HepG2 (cell line): ENCODE data around the gene GSS. TPM values are rescaled to one million over a fixed set of nuclear protein-coding genes. Genes with fewer than 3 reads are reported as not detected.

Source experiments
- CBFB ChIP-seq: sonication (generic); formaldehyde crosslinking; IDR thresholded peaks from 2 replicates; pipeline ENCODE4 v1.4.0; 2020; ENCODE audit warnings: missing genetic modification reagents
- DNMT3B ChIP-seq: conservative IDR thresholded peaks from 2 replicates; pipeline ENCODE4 v1.6.1; 2016; ENCODE audit warnings: missing biosample characterization, control low read depth
- FOXA1 ChIP-seq, 2 experiments: fragments of 450-650 bp in 1 of 2; sonication (generic) in 1 of 2; formaldehyde crosslinking in 1 of 2; IDR thresholded peaks; 2 replicates each; pipeline versions ENCODE4 v1.4.0 to v1.6.1; 2016 to 2020; ENCODE audit warnings: missing genetic modification reagents in 1 of 2
- GPN1 ChIP-seq: sonication (generic); formaldehyde crosslinking; IDR thresholded peaks from 2 replicates; pipeline ENCODE4 v1.5.1; 2020; ENCODE audit warnings: missing genetic modification reagents, borderline replicate concordance
- HOXA9 ChIP-seq: sonication (generic); formaldehyde crosslinking; IDR thresholded peaks from 2 replicates; pipeline ENCODE4 v1.8.1; 2022; ENCODE audit warnings: missing genetic modification reagents, mild to moderate bottlenecking, moderate library complexity, borderline replicate concordance
- PAWR ChIP-seq: sonication (generic); formaldehyde crosslinking; IDR thresholded peaks from 2 replicates; pipeline ENCODE4 v1.4.0; 2020; ENCODE audit warnings: missing genetic modification reagents, mild to moderate bottlenecking, borderline replicate concordance
- PAX8 ChIP-seq: sonication (generic); formaldehyde crosslinking; IDR thresholded peaks from 2 replicates; pipeline ENCODE4 v1.8.0; 2022; ENCODE audit warnings: mild to moderate bottlenecking, missing genetic modification reagents, borderline replicate concordance
- SSRP1 ChIP-seq: IDR thresholded peaks from 2 replicates; pipeline ENCODE4 v1.6.1; 2016; ENCODE audit warnings: control low read depth
- ZBTB42 ChIP-seq: sonication (generic); formaldehyde crosslinking; IDR thresholded peaks from 2 replicates; pipeline ENCODE4 v1.5.0; 2020; ENCODE audit warnings: mild to moderate bottlenecking, missing genetic modification reagents
- ZBTB7B ChIP-seq: sonication (generic); formaldehyde crosslinking; IDR thresholded peaks from 2 replicates; pipeline ENCODE4 v1.4.0; 2020; ENCODE audit warnings: missing genetic modification reagents
- ZFP36L1 ChIP-seq: sonication (generic); formaldehyde crosslinking; IDR thresholded peaks from 2 replicates; pipeline ENCODE4 v1.8.0; 2022; ENCODE audit warnings: mild to moderate bottlenecking, missing genetic modification reagents, moderate library complexity
- ZNF138 ChIP-seq: sonication (generic); formaldehyde crosslinking; IDR thresholded peaks from 2 replicates; pipeline ENCODE4 v1.5.0; 2020; ENCODE audit warnings: mild to moderate bottlenecking, low read depth, missing genetic modification reagents
- ZNF24 ChIP-seq: fragments of 450-650 bp; IDR thresholded peaks from 2 replicates; pipeline ENCODE4 v1.6.1; 2017; ENCODE audit warnings: antibody characterized with exemption, mild to moderate bottlenecking
- ZNF317 ChIP-seq: sonication (generic); formaldehyde crosslinking; IDR thresholded peaks from 2 replicates; pipeline ENCODE4 v1.5.0; 2020; ENCODE audit warnings: mild to moderate bottlenecking, missing genetic modification reagents
- ZNF337 ChIP-seq: sonication (generic); formaldehyde crosslinking; IDR thresholded peaks from 2 replicates; pipeline ENCODE4 v1.5.1; 2020; ENCODE audit warnings: missing genetic modification reagents, low read depth, mild to moderate bottlenecking, borderline replicate concordance
- ZNF432 ChIP-seq: sonication (generic); formaldehyde crosslinking; IDR thresholded peaks from 2 replicates; pipeline ENCODE4 v1.5.0; 2020; ENCODE audit warnings: missing genetic modification reagents, mild to moderate bottlenecking, borderline replicate concordance
- ZNF724P ChIP-seq: sonication (generic); formaldehyde crosslinking; IDR thresholded peaks from 2 replicates; pipeline ENCODE4 v1.8.0; 2022; ENCODE audit warnings: missing genetic modification reagents, borderline replicate concordance
- ZSCAN22 ChIP-seq: sonication (generic); formaldehyde crosslinking; IDR thresholded peaks from 2 replicates; pipeline ENCODE4 v1.4.0; 2020; ENCODE audit warnings: mild to moderate bottlenecking, missing genetic modification reagents
- polyA plus RNA-seq, 8 experiments: library from polyadenylated mRNA; depleted of rRNA in 3 of 8; stranded (reverse) in 7 of 8; unstranded in 1 of 8; fragments of >200 nt; fragmentation: Illumina TruSeq in 4 of 8; extraction: Trizol in 4 of 8; gene quantifications; 2 replicates each; pipeline versions ENCODE4 v1.2.1 to v1.2.3, GENCODE V29; 2011 to 2016; ENCODE audit warnings: low read depth in 4 of 8, missing spikeins in 1 of 8, mixed read lengths in 1 of 8; ENCODE audit not compliant: insufficient read depth in 1 of 8
- total RNA-seq, 5 experiments: library from RNA; depleted of rRNA; stranded (reverse); fragments of >200 nt; fragmentation: Illumina TruSeq; extraction: Trizol; gene quantifications; 2 replicates each; pipeline ENCODE4 v1.2.3, GENCODE V29; 2016; ENCODE audit warnings: low read depth in 1 of 5
- TF ChIP-seq, protein P1 (sequence below): IDR thresholded peaks from 2 replicates; pipeline ENCODE4 v1.4.0; 2020; ENCODE audit warnings: mild to moderate bottlenecking, missing genetic modification reagents
- TF ChIP-seq, protein P2 (sequence below): sonication (generic); formaldehyde crosslinking; conservative IDR thresholded peaks from 2 replicates; pipeline ENCODE4 v1.4.0; 2020; ENCODE audit warnings: mild to moderate bottlenecking, missing genetic modification reagents, moderate library complexity
- TF ChIP-seq, protein P3 (sequence below): IDR thresholded peaks from 2 replicates; pipeline ENCODE4 v1.6.1; 2016; ENCODE audit warnings: mild to moderate bottlenecking

GSS gene
- total and polyA plus RNA-seq, 2 of the 13 experiments (the other 11 are each of a cell fraction or from before 2014, with no cell fraction given), result 80.1 to 102 TPM

DNA sequence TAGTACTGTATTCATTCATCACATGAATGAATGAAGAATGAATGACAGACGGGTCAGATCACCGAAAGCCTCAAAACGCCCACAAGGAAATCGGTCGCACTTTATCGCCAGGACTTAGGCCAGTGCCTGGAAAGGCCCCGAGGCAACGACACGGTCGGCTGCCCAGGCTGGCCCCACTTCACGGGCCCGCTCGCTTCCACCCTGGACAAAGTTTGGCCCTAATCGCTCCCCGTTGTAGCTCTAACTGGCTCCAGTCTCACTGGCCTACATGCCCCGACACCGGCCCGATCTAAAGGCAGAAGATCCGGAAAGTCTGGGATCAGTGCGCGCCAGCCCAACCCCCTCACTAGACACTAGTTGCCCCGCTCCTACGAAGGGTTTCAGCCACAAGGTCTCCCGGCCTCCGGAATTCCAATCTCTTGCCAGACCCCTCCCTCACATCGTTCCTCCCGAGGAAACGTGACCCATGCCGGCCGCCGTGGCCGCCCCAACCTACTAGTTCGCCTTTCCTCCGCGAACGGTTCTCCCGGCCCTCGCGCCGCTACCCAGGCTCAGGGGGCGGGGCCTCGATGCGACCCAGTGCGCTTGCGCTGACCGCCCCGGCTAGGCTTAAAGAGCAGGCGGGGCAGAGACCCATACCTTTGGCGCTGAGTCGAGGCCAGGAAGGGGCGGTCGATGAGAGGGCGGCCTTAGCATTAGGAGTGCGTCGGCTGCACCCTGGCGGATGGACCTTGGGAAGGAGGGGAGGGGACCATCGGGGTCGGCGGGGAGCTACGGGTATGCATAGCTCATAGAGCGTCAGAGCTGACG, at the start of gene GSS, which contains the start of gene MYH7B (continued):
- TF ChIP-seq, protein P1, sequence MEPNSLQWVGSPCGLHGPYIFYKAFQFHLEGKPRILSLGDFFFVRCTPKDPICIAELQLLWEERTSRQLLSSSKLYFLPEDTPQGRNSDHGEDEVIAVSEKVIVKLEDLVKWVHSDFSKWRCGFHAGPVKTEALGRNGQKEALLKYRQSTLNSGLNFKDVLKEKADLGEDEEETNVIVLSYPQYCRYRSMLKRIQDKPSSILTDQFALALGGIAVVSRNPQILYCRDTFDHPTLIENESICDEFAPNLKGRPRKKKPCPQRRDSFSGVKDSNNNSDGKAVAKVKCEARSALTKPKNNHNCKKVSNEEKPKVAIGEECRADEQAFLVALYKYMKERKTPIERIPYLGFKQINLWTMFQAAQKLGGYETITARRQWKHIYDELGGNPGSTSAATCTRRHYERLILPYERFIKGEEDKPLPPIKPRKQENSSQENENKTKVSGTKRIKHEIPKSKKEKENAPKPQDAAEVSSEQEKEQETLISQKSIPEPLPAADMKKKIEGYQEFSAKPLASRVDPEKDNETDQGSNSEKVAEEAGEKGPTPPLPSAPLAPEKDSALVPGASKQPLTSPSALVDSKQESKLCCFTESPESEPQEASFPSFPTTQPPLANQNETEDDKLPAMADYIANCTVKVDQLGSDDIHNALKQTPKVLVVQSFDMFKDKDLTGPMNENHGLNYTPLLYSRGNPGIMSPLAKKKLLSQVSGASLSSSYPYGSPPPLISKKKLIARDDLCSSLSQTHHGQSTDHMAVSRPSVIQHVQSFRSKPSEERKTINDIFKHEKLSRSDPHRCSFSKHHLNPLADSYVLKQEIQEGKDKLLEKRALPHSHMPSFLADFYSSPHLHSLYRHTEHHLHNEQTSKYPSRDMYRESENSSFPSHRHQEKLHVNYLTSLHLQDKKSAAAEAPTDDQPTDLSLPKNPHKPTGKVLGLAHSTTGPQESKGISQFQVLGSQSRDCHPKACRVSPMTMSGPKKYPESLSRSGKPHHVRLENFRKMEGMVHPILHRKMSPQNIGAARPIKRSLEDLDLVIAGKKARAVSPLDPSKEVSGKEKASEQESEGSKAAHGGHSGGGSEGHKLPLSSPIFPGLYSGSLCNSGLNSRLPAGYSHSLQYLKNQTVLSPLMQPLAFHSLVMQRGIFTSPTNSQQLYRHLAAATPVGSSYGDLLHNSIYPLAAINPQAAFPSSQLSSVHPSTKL (CRISPR knock-in tag), result peak; percentile 84
- TF ChIP-seq FOXA1 (IDR thresholded peaks at IDR 0.05) (no peak), FOXA1 (CRISPR knock-in tag; IDR thresholded peaks at IDR 0.05) (peak; percentile 37; the same call in 1 of the 2 replicates), ZNF724P (peak; percentile 70; the same call in 1 of the 2 replicates), ZFP36L1 (CRISPR knock-in tag) (peak; percentile 36), ZNF317 (CRISPR knock-in tag) (peak; percentile 94), ZNF337 (CRISPR knock-in tag) (peak; percentile 99; the same call in 1 of the 2 replicates), ZBTB42 (CRISPR knock-in tag) (0 out of 2 replicates have a peak, but pooled peaks have one; percentile 84), ZSCAN22 (CRISPR knock-in tag) (peak; percentile 87), PAWR (CRISPR knock-in tag) (peak; percentile 83; the same call in 1 of the 2 replicates), GPN1 (CRISPR knock-in tag) (0 out of 2 replicates have a peak, but pooled peaks have one; percentile 20), SSRP1 (CRISPR knock-in tag) (peak; percentile 94), PAX8 (CRISPR knock-in tag) (peak; percentile 98), HOXA9 (CRISPR knock-in tag) (peak; percentile 87), DNMT3B (peak; percentile 99), ZNF138 (CRISPR knock-in tag) (peak; percentile 97), CBFB (no peak; the same call in 1 of the 2 replicates), ZNF432 (CRISPR knock-in tag) (peak; percentile 68), ZNF24 (peak; percentile 69), ZBTB7B (CRISPR knock-in tag) (peak; percentile 90)
- TF ChIP-seq, protein P2, sequence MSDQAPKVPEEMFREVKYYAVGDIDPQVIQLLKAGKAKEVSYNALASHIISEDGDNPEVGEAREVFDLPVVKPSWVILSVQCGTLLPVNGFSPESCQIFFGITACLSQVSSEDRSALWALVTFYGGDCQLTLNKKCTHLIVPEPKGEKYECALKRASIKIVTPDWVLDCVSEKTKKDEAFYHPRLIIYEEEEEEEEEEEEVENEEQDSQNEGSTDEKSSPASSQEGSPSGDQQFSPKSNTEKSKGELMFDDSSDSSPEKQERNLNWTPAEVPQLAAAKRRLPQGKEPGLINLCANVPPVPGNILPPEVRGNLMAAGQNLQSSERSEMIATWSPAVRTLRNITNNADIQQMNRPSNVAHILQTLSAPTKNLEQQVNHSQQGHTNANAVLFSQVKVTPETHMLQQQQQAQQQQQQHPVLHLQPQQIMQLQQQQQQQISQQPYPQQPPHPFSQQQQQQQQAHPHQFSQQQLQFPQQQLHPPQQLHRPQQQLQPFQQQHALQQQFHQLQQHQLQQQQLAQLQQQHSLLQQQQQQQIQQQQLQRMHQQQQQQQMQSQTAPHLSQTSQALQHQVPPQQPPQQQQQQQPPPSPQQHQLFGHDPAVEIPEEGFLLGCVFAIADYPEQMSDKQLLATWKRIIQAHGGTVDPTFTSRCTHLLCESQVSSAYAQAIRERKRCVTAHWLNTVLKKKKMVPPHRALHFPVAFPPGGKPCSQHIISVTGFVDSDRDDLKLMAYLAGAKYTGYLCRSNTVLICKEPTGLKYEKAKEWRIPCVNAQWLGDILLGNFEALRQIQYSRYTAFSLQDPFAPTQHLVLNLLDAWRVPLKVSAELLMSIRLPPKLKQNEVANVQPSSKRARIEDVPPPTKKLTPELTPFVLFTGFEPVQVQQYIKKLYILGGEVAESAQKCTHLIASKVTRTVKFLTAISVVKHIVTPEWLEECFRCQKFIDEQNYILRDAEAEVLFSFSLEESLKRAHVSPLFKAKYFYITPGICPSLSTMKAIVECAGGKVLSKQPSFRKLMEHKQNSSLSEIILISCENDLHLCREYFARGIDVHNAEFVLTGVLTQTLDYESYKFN (CRISPR knock-in tag), result peak; percentile 89
- TF ChIP-seq, protein P3, sequence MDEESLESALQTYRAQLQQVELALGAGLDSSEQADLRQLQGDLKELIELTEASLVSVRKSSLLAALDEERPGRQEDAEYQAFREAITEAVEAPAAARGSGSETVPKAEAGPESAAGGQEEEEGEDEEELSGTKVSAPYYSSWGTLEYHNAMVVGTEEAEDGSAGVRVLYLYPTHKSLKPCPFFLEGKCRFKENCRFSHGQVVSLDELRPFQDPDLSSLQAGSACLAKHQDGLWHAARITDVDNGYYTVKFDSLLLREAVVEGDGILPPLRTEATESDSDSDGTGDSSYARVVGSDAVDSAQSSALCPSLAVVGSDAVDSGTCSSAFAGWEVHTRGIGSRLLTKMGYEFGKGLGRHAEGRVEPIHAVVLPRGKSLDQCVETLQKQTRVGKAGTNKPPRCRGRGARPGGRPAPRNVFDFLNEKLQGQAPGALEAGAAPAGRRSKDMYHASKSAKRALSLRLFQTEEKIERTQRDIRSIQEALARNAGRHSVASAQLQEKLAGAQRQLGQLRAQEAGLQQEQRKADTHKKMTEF (CRISPR knock-in tag), result peak; percentile 99
